GM19467 (cell line): ENCODE measurements around the gene CYB561D1.
A peak's percentile ranks its signal among the peaks of the same experiment; 100 is the strongest.

ENCODE experiments used
- ATAC-seq: cut with Tn5 transposase; IDR thresholded peaks from one replicate; pipeline ENCODE4 v1.9.1; 2021; ENCODE audit warnings: mild to moderate bottlenecking, moderate library complexity; ENCODE audit not compliant: unreplicated experiment

Gene CYB561D1

GRCh38 chr1:109546311-109547109 lies 52.6 kb downstream of the CYB561D1 start:
- ATAC-seq = no peak

- peak; percentile 4 for ATAC-seq
These were observed 53.8 kb downstream of the CYB561D1 start for GRCh38 chr1:109547463-109548320.

GRCh38 chr1:109548321-109549267 lies 54.7 kb downstream of the CYB561D1 start, which contains the start of gene GNAI3:
GNAI3 (plus strand) TSS chr1:109548615; CDS start chr1:109548721, 106 bp downstream.
- ATAC-seq = peak; percentile 83
